ENCODE data around the gene FOXJ3. TPM values are rescaled to one million over a fixed set of nuclear protein-coding genes. Genes with fewer than 3 reads are reported as not detected.

The FOXJ3 gene
- total and polyA plus RNA-seq, 2 of the 8 experiments (the other 6 are each of a cell fraction or from before 2014, with no cell fraction given), result 48.6 to 51.9 TPM

DNA sequence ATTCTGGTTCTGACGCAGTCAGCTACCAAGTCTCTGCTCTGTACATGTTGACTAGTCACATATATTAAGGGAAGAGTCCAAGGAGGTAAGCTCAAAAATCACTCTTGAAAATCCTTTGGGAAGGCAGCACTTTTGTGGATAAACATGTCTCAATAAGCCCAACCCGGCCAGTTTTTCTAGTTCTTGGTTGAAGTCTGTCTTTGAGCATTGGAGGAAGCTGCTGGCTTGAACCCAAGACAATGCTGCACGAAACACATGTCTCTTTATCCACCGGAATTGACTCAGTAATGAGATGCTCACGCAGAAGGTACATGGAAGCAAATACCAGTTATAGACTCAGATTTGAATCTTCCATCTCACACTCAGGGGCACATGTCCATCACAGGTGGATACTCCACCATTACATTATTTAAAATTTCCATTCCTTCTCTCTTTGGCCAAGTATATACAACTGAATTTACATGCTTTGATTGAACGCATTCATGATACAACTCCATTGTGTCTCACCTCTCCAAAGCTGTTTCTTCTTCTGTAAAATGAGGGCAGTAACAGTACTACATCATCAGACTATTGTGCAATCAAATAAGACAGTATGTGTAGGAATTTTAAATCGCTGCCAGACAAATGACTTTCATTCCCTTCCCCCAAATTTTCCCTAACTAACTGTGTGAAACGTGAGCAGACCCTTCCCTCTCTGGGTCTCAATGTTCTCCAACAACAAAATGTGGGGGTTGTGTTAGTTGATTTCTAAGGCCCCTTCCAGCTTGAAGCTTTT is 160.9 kb downstream of the FOXJ3 start:
- H2BK5ac ChIP-seq (ENCODE audit: low read depth, low read length), result no peak overlapping the region
- no peak overlapping the region for H3K14ac ChIP-seq (ENCODE audit: insufficient read length)
- no peak overlapping the region for H2BK12ac ChIP-seq (ENCODE audit: low read depth, low read length)
- peaks cover 0 to 7% (median 3%) of the 10 kb centered on the region in 4 experiments; a peak in 2 of 7 replicates for H3K4me1 ChIP-seq (replicated peaks in 1 of 4; ENCODE audit: control insufficient read depth in 3 of 4, insufficient read depth in 4 of 4, low read length in 3 of 4)
- no peak overlapping the region for H3K27ac ChIP-seq (ENCODE audit: low read depth, low read length)
- no peaks in the 10 kb centered on the region for H3K23me2 ChIP-seq (ENCODE audit: low read depth, low read length)
- no peak overlapping the region for H2AFZ ChIP-seq (ENCODE audit: low read length)
- no peak overlapping the region for H4K91ac ChIP-seq (replicated peaks; ENCODE audit: insufficient read length, low read length)
- H2BK15ac ChIP-seq (ENCODE audit: low read length), result no peak overlapping the region
- no peak overlapping the region for H3K4me3 ChIP-seq (ENCODE audit: extremely low read depth in 1 of 4, insufficient read depth in 2 of 4, low read depth in 3 of 4, low read length in 4 of 4)
- H3K79me1 ChIP-seq (ENCODE audit: low read depth, low read length), result no peaks in the 10 kb centered on the region
- no peaks in the 10 kb centered on the region for H4K20me1 ChIP-seq (replicated peaks in 1 of 2; ENCODE audit: control insufficient read depth in 1 of 2, insufficient read depth in 2 of 2, low read length in 2 of 2)
- no peak overlapping the region for H3K23ac ChIP-seq (ENCODE audit: insufficient read length)
- ChIA-PET CTCF (ENCODE audit: partially characterized antibody) (interaction anchor here (0.5 to 7.9 kb wide), 55 partner anchors 7 to 659 kb away, joined by 3 to 77 read pairs (median 4); partner anchors contain the start of genes CLDN19 and GUCA2A), POLR2A (ENCODE audit: partially characterized antibody) (interaction anchor here (1.1 to 1.4 kb wide), 3 partner anchors 31 to 156 kb away, joined by 3 to 4 read pairs (median 3); no protein-coding TSS in a partner anchor)
- no peak overlapping the region for H2BK20ac ChIP-seq (ENCODE audit: low read length)
- no peaks in the 10 kb centered on the region for H3K9me3 ChIP-seq (ENCODE audit: insufficient read depth in 2 of 2, low read depth in 1 of 2, low read length in 1 of 2)
- H3K18ac ChIP-seq (ENCODE audit: extremely low read depth, low read length), result no peak overlapping the region
- no peak overlapping the region for H4K8ac ChIP-seq (ENCODE audit: extremely low read depth, insufficient read depth, low read length)
- H3K9ac ChIP-seq (replicated peaks in 1 of 4; ENCODE audit: extremely low read depth in 1 of 4, low read depth in 3 of 4, low read length in 3 of 4), result no peak overlapping the region
- H2AK5ac ChIP-seq (ENCODE audit: low read depth, low read length), result no peak overlapping the region
- peaks cover 0 to 3% (median 0%) of the 10 kb centered on the region in 4 experiments; a peak in 1 of 8 replicates for H3K36me3 ChIP-seq (ENCODE audit: control insufficient read depth in 2 of 4, insufficient read depth in 4 of 4, low read length in 3 of 4)
- H3K79me2 ChIP-seq (ENCODE audit: control insufficient read depth in 1 of 2, insufficient read depth in 2 of 2, low read length in 2 of 2), result no peaks in the 10 kb centered on the region
- H3K27me3 ChIP-seq (replicated peaks in 1 of 4; ENCODE audit: control insufficient read depth in 3 of 4, extremely low read depth in 1 of 4, insufficient read depth in 3 of 4, low read length in 3 of 4), result no peaks in the 10 kb centered on the region
- DNase-seq (ENCODE audit: low read depth in 1 of 2, low spot score in 2 of 2) (no peak), FAIRE-seq (no peak)
- H2BK120ac ChIP-seq (replicated peaks; ENCODE audit: low read depth, low read length), result no peak overlapping the region
- 89% methylated on average over 8 of the region's 8 CpGs; no CpG with 5 or more reads in 1 of the 2 experiments for WGBS, 2 experiments (ENCODE audit: extremely low coverage in 1 of 2, insufficient coverage in 1 of 2, insufficient read length in 1 of 2, insufficient replicate concordance in 2 of 2, low coverage in 1 of 2, low lambda C conversion rate in 2 of 2, missing lambda C conversion rate in 1 of 2)
- no peak overlapping the region for H3K4me2 ChIP-seq (ENCODE audit: insufficient read depth in 1 of 2, low read depth in 2 of 2, low read length in 2 of 2)
- H3K4ac ChIP-seq (replicated peaks; ENCODE audit: insufficient read length, low read depth, low read length), result no peak overlapping the region
- H4K5ac ChIP-seq (ENCODE audit: insufficient read length, low read depth, low read length), result no peak overlapping the region
- no peak overlapping the region for H3K56ac ChIP-seq (replicated peaks; ENCODE audit: insufficient read length, low read depth, low read length)
- TF ChIP-seq KDM1A (IDR thresholded peaks at IDR 0.05; ENCODE audit: borderline replicate concordance, low read length), result no peak
- TF ChIP-seq CEBPB (IDR thresholded peaks at IDR 0.05; ENCODE audit: low read depth, low read length), result no peak
- no peak for TF ChIP-seq KDM4A (IDR thresholded peaks at IDR 0.05; ENCODE audit: low read depth, low read length, severe bottlenecking)
- no peak for TF ChIP-seq SP1 (IDR thresholded peaks at IDR 0.05; ENCODE audit: low read depth, low read length)
- TF ChIP-seq TEAD4 (IDR thresholded peaks at IDR 0.05; ENCODE audit: low read depth, low read length), result no peak
- TF ChIP-seq SUZ12 (IDR thresholded peaks at IDR 0.05; ENCODE audit: low read length), result no peak
- no peak for TF ChIP-seq TBP (IDR thresholded peaks at IDR 0.05; ENCODE audit: low read depth, low read length)
- TF ChIP-seq EZH2 (IDR thresholded peaks at IDR 0.05; ENCODE audit: low read depth, low read length, severe bottlenecking), result no peak
- TF ChIP-seq CBX5 (IDR thresholded peaks at IDR 0.05; ENCODE audit: low read depth, low read length), result no peak
- TF ChIP-seq BCL11A (IDR thresholded peaks at IDR 0.05; ENCODE audit: low read depth in 2 of 2, low read length in 2 of 2), result no peak
- TF ChIP-seq POLR2AphosphoS5 (IDR thresholded peaks at IDR 0.05; ENCODE audit: low read depth, low read length), result no peak
- no peak for TF ChIP-seq RFX5 (IDR thresholded peaks at IDR 0.05; ENCODE audit: borderline replicate concordance, low read depth, low read length)
- no peak for TF ChIP-seq SIN3A (conservative IDR thresholded peaks at IDR 0.05 in 1 of 2, IDR thresholded peaks at IDR 0.05 in 1 of 2; ENCODE audit: low read depth in 1 of 2, low read length in 2 of 2)

Data from H1 (cell line).